Body of pancreas (tissue), 4 donors: ENCODE results near the gene SLC1A4.

Experiments
- CTCF ChIP-seq, 7 experiments: fragments of 450-650 bp in 4 of 7; fragments of 200-600 bp in 3 of 7; sonication (generic) in 3 of 7; IDR thresholded peaks; one replicate each; pipeline ENCODE4 v1.5.1; 2016 to 2019; ENCODE audit warnings: antibody characterized with exemption in 7 of 7
- POLR2A ChIP-seq, 3 donors: fragments of 450-650 bp; IDR thresholded peaks; one replicate each; pipeline ENCODE4 v1.6.1; 2016; ENCODE audit warnings: antibody characterized with exemption in 3 of 3, mild to moderate bottlenecking in 2 of 3

GRCh38 chr2:65018141-65018582 lies 29.0 kb downstream of the SLC1A4 start:
- TF ChIP-seq CTCF (IDR thresholded peaks at IDR 0.05) (no peak), POLR2A (IDR thresholded peaks at IDR 0.05) (no peak)
